Sciatic nerve (tissue), 2 donors: ENCODE data around the gene TMEM238L. TPM values are rescaled to one million over a fixed set of nuclear protein-coding genes. Genes with fewer than 3 reads are reported as not detected.
A peak's percentile ranks its signal among the peaks of the same experiment; 100 is the strongest.
"Not testable (repeated sequence)": the region's sequence is repeated elsewhere in the genome, so short reads cannot be mapped to it uniquely, and the experiment has no call there.

Experiments
- ATAC-seq: fragments of 200-7000 bp; cut with Tn5 transposase; one replicate; pipeline ENCODE4 v1.9.1; 2020; ENCODE audit warnings: mild to moderate bottlenecking, moderate library complexity
- DNase-seq: peaks from one replicate; pipeline ENCODE4 v3.0.0-alpha.2; 2020; ENCODE audit warnings: low spot score
- intact Hi-C: fragments of 100-400 bp; cut with DNase I; formaldehyde crosslinking; loops from one replicate; pipeline ENCODE4 v1.14.2; 2022
- total RNA-seq: library from RNA; stranded (reverse); fragmentation: NEBNext Ultra II Directional; extraction: Animal tissue kit (Norgen Biotek cat#: 25700); gene quantifications from one replicate; pipeline ENCODE4 v1.2.1, GENCODE V29; 2021
- donor health status: DM: no; HTN: no; CAD: no.
- donor health status: DM: no; HTN: no; CAD: no.

TMEM238L gene, protein sequence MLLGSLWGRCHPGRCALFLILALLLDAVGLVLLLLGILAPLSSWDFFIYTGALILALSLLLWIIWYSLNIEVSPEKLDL
- total RNA-seq: not detected

- ATAC-seq (no peak), DNase-seq (no peak)
- intact Hi-C loops: no loop called here
Observed at GRCh38 chr17:10803830-10804475, at the start of gene TMEM238L. TMEM238L (minus strand) TSS chr17:10804099; CDS start chr17:10803963, 136 bp downstream.

DNA sequence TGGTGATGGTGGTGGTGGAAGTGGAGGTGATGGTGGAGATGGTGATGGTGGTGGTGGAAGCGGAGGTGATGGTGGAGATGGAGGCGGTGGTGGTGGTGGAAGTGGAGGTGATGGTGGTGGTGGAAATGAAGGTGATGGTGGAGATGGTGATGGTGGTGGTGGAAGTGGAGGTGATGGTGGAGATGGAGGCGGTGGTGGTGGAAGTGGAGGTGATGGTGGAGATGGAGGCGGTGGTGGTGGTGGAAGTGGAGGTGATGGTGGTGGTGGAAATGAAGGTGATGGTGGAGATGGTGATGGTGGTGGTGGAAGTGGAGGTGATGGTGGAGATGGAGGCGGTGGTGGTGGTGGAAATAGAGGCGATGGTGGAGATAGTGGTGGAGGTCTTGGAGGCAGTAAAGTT is 42.7 kb upstream of the TMEM238L start:
- intact Hi-C loops: loop anchor here (5.0 to 10.0 kb wide), 2 partner anchors 109 to 202 kb away; no protein-coding TSS in a partner anchor
- DNase-seq, ATAC-seq: not testable (repeated sequence)

DNA sequence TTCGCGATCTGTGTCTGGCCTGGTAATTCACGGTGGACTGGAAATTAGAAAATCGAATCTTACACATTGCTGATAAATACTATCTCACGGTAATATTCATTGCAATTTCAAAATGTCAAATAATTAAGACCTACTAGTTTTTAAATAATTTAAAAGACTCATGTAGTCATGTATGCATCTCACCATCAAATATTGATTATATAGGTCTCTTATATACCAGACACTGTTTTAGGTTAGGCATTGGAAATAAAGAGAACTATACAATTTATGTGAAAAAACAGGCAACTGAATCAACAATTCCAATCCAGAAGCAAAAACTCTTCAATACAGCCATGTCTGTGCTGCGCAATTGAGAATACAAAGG is 41.5 kb upstream of the TMEM238L start:
- DNase-seq: no peak
- intact Hi-C loops: loop anchor here (5.0 to 10.0 kb wide), 2 partner anchors 108 to 201 kb away; no protein-coding TSS in a partner anchor
- no peak for ATAC-seq

GRCh38 chr17:10844621-10845387 is 40.9 kb upstream of the TMEM238L start:
- ATAC-seq (peak; percentile 96), DNase-seq (peak; percentile 84)
- intact Hi-C loops: loop anchor here (5.0 to 10.0 kb wide), 3 partner anchors 98 to 200 kb away; no protein-coding TSS in a partner anchor

DNA sequence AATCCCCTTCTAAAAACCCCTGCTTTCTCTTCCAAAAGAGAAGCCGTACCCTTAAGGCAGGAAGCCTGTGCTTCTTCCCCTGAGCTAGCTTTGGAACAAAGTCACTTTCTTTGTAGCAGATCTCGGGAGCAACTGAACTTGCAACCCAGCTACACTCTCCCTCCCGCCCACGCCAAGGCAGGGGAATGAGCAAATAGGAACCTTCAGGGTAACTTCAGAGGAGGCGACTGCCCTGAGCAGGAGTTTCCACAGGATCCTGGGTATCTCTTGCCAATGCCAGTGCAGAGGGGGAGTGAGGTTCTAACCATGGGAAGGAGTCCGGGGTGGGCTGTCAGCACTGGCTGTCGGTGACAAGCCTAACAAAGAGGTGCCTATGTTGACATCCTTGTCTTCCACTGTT is 39.9 kb upstream of the TMEM238L start:
- intact Hi-C loops: loop anchor here (5.0 to 10.0 kb wide), 2 partner anchors 97 to 199 kb away; no protein-coding TSS in a partner anchor
- ATAC-seq (no peak), DNase-seq (no peak)

DNA sequence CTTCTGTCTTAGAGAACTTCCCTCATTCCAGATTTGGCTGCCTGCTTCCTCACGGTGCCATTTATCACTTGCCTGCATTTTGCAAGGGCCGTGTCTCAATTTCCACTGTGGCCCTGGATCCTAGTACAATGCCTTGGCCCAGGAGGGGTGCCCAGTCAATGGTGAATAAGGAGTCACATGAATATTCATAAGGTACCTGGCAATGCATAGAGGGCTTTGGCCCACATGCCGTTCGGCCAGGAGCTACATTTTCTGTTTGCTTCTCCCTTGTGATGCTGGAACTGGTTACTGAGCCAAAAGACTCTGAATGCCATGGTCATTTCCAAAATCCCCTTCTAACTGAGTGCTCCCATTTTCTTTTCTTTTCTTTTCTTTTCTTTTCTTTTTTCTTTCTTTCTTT is 38.8 kb upstream of the TMEM238L start:
- intact Hi-C loops: loop anchor here (5.0 to 10.0 kb wide), 2 partner anchors 95 to 198 kb away; no protein-coding TSS in a partner anchor
- DNase-seq: no peak
- ATAC-seq: no peak

DNA sequence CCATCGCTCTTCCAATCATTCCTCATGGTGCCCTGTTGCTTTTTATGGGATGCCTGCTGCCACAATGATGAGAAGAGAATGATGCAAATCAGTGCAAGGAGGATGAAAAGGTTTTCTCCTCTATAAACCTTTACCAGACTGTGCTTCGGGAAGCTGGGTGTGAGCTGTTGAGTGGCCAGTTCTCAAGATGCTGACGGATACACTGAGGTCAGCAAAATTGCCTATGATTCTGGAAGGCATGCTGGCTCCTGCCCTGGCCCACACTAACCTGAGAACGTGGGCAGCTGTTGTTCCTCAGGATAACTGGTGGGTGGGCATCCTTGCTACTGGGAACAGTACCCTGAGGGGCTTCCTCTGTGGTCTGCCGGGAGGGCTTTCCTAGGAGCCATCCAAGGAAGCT is 34.8 kb upstream of the TMEM238L start:
- intact Hi-C loops: no loop called here
- ATAC-seq (no peak), DNase-seq (no peak)

- ATAC-seq: no peak
- intact Hi-C loops: no loop called here
- no peak for DNase-seq
Observed at GRCh38 chr17:10837921-10838320, 34.0 kb upstream of the TMEM238L start, which contains the start of gene PIRT. PIRT (minus strand) TSS chr17:10838087; CDS start chr17:10825645, 12,442 bp downstream.

- DNase-seq: no peak
- intact Hi-C loops: no loop called here
- ATAC-seq: no peak
Observed at GRCh38 chr17:10836966-10837590, 33.2 kb upstream of the TMEM238L start.

GRCh38 chr17:10836145-10836544 is 32.2 kb upstream of the TMEM238L start:
- intact Hi-C loops: no loop called here
- DNase-seq (no peak), ATAC-seq (no peak)

- intact Hi-C loops: no loop called here
- ATAC-seq: no peak
- DNase-seq: no peak
Observed at GRCh38 chr17:10831696-10832095, 27.8 kb upstream of the TMEM238L start.

- intact Hi-C loops: no loop called here
- ATAC-seq: no peak
- DNase-seq: no peak
Observed at GRCh38 chr17:10827898-10828552, 24.1 kb upstream of the TMEM238L start.

GRCh38 chr17:10824874-10825273 is 21.0 kb upstream of the TMEM238L start:
- no peak for ATAC-seq
- no peak for DNase-seq
- intact Hi-C loops: no loop called here

- DNase-seq (no peak), ATAC-seq (no peak)
- intact Hi-C loops: no loop called here
Observed at GRCh38 chr17:10821770-10822169, 17.9 kb upstream of the TMEM238L start.

DNA sequence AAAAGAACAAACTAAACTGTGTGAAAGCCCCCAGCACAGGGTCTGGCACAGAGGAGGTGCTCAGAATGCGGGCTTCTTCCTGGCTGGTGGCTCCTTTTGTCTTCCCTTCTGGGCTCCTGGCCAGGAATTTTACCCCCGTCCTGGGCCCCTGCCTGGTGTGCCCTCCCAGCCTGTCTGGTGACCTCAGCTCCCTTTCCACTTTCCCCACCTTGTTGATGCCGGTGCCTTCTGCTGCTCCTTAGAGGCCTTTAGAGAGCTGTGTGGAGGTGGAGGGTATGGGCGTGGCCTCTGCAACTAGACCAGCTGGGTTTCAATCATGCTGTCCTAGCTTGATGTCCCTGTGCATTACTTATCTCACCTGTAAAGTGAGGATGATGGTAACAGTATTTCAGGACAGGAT is 17.2 kb upstream of the TMEM238L start:
- no peak for DNase-seq
- intact Hi-C loops: no loop called here
- no peak for ATAC-seq

DNA sequence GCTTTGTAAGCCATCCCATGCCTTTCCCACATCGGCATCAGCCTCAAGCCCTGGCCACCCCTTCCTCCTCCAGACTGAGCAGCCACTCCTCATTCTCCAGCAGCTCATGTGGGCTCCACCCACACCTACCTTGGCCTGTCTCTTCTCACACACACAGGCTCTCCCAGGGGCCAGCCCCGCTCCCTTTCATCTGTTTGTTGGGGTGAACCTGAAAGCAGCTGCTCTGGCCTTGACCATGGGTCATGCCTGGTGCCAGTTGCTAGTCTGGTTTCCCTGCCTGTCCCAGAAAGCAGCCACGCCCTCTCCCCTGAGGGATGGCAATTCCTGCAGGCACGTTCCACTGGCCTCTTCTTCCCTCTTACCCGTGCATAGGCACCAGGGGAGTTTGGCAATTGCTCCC is 11.4 kb upstream of the TMEM238L start:
- DNase-seq (no peak), ATAC-seq (no peak)
- intact Hi-C loops: no loop called here

GRCh38 chr17:10814075-10814474 is 10.2 kb upstream of the TMEM238L start:
- DNase-seq (no peak), ATAC-seq (no peak)
- intact Hi-C loops: no loop called here

- DNase-seq (no peak), ATAC-seq (no peak)
- intact Hi-C loops: no loop called here
Observed at GRCh38 chr17:10812674-10813073, 8.8 kb upstream of the TMEM238L start.

DNA sequence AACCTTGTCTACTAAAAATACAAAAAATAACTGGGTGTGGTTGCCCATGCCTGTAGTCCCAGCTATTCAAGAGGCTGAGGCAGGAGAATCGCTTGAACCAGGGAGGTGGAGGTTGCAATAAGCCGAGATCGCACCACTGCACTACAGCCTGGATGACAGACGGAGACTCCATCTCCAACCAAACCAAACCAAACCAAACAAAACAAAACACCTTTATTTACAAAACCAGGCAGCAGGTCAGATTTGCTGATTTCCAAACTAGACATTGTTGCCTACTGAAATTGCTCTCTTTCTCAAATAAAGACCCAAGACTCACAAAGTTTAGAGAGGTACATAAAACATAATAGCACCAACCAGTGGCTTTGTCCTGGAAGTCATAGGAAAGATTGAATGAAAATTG is 5.7 kb upstream of the TMEM238L start:
- no peak for DNase-seq
- no peak for ATAC-seq
- intact Hi-C loops: no loop called here
